OCI-LY1 (cell line): ENCODE results near the gene DYDC1.

ENCODE experiments used
- EZH2 ChIP-seq: fragments of 200-600 bp; sonication (generic), shearing (Covaris generic); IDR thresholded peaks from 2 replicates; pipeline ENCODE4 v1.8.0; 2017; ENCODE audit warnings: borderline replicate concordance, mixed run types, mild to moderate bottlenecking, antibody characterized with exemption, low read length, moderate library complexity, mixed read lengths
- TF ChIP-seq, protein P1 (sequence below): fragments of 200-600 bp; sonication (generic), shearing (Covaris generic); IDR thresholded peaks from 2 replicates; pipeline ENCODE4 v1.5.1; 2017; ENCODE audit warnings: mild to moderate bottlenecking, antibody characterized with exemption, low read length, moderate library complexity, mixed read lengths

DNA sequence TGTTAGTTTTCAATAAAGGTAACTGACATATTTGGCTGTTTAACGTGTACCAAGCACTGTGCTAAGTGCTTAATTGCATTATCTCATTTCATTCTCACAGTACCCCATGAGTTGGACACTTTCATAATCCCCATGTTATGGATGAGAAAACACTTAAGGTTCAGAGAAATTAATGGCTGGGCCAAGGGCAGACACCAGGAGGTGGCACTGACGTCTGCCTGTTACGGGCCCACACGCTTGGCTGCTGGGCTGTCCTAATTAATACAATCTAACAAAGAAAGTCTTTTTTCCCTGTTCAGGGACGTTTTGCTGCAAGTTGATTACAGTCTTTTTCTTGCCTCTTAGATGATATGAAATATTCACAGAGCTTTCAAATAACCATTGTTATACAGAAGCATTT is 16.1 kb upstream of the DYDC1 start:
- TF ChIP-seq, protein P1, sequence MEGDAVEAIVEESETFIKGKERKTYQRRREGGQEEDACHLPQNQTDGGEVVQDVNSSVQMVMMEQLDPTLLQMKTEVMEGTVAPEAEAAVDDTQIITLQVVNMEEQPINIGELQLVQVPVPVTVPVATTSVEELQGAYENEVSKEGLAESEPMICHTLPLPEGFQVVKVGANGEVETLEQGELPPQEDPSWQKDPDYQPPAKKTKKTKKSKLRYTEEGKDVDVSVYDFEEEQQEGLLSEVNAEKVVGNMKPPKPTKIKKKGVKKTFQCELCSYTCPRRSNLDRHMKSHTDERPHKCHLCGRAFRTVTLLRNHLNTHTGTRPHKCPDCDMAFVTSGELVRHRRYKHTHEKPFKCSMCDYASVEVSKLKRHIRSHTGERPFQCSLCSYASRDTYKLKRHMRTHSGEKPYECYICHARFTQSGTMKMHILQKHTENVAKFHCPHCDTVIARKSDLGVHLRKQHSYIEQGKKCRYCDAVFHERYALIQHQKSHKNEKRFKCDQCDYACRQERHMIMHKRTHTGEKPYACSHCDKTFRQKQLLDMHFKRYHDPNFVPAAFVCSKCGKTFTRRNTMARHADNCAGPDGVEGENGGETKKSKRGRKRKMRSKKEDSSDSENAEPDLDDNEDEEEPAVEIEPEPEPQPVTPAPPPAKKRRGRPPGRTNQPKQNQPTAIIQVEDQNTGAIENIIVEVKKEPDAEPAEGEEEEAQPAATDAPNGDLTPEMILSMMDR, result no peak
- TF ChIP-seq EZH2, result no peak
